Posterior vena cava (tissue), 2 donors: ENCODE data around the gene TP53TG3D. TPM values are rescaled to one million over a fixed set of nuclear protein-coding genes. Genes with fewer than 3 reads are reported as not detected.
"Not testable (repeated sequence)": the region's sequence is repeated elsewhere in the genome, so short reads cannot be mapped to it uniquely, and the experiment has no call there.

ENCODE experiments used
- DNase-seq: peaks from one replicate; pipeline ENCODE4 v3.0.0-alpha.2; 2020; ENCODE audit warnings: low spot score
- intact Hi-C, 2 donors: fragments of 100-400 bp; cut with DNase I; formaldehyde crosslinking; loops; one replicate each; pipeline versions ENCODE4 v1.14.1 to v1.14.2; 2022 to 2023
- long read RNA-seq, 2 donors: library from polyadenylated mRNA; unstranded; transcript quantifications; one replicate each; pipeline ENCODE4 v2.0.0, GENCODE V29; 2020 to 2021
- total RNA-seq, 2 donors: library from RNA; stranded (reverse); fragmentation: NEBNext Ultra II Directional; extraction: Animal tissue kit (Norgen Biotek cat#: 25700); gene quantifications; one replicate each; pipeline ENCODE4 v1.2.1, GENCODE V29; 2021
- donor health status: DM: yes; HTN: yes; CAD: no.
- donor health status: DM: yes; HTN: yes; CAD: no.

TP53TG3D gene
- not detected for total RNA-seq
- long read RNA-seq, donor 1 = 0 reads
- long read RNA-seq, donor 2 = 0 reads

- intact Hi-C loops, DNase-seq: not testable (repeated sequence)
Observed at GRCh38 chr16:32252986-32253385, at the start of gene TP53TG3D. TP53TG3D (plus strand) TSS chr16:32253286; CDS start chr16:32253354, 68 bp downstream.

- DNase-seq = peak; percentile 6
- intact Hi-C loops = not testable (repeated sequence)
Observed at GRCh38 chr16:32253507-32253906, 421 bp downstream of the TP53TG3D start.

GRCh38 chr16:32261526-32261925, 8.4 kb downstream of the TP53TG3D start:
- peak; percentile 64 for DNase-seq
- intact Hi-C loops = not testable (repeated sequence)

- DNase-seq = peak; percentile 23
- intact Hi-C loops = not testable (repeated sequence)
Observed at GRCh38 chr16:32263552-32263951, 10.5 kb downstream of the TP53TG3D start.

- DNase-seq, intact Hi-C loops: not testable (repeated sequence)
Observed at GRCh38 chr16:32281910-32282309, 28.8 kb downstream of the TP53TG3D start.

- intact Hi-C loops, DNase-seq: not testable (repeated sequence)
Observed at GRCh38 chr16:32283024-32283423, 29.9 kb downstream of the TP53TG3D start.

GRCh38 chr16:32283917-32284495, 30.9 kb downstream of the TP53TG3D start:
- intact Hi-C loops, DNase-seq: not testable (repeated sequence)

- DNase-seq = not testable (repeated sequence)
Observed at GRCh38 chr16:32284800-32285796, 32.0 kb downstream of the TP53TG3D start.

GRCh38 chr16:32286193-32286592, 33.1 kb downstream of the TP53TG3D start:
- DNase-seq = peak; percentile 43
- intact Hi-C loops = not testable (repeated sequence)

More at GRCh38 chr16:32284800-32285796, 32.0 kb downstream of the TP53TG3D start:
- intact Hi-C loops = not testable (repeated sequence)

- peak; percentile 59 for DNase-seq
- intact Hi-C loops = not testable (repeated sequence)
Observed at GRCh38 chr16:32287743-32288142, 34.7 kb downstream of the TP53TG3D start.

- intact Hi-C loops = not testable (repeated sequence)
- peak; percentile 20 for DNase-seq
Observed at GRCh38 chr16:32289197-32289596, 36.1 kb downstream of the TP53TG3D start.

- DNase-seq, intact Hi-C loops: not testable (repeated sequence)
Observed at GRCh38 chr16:32302776-32303175, 49.7 kb downstream of the TP53TG3D start.
